IMR-90 (cell line): Measurements from ENCODE around the gene RAPGEF5. TPM values are rescaled to one million over a fixed set of nuclear protein-coding genes. Genes with fewer than 3 reads are reported as not detected.

ENCODE experiments used
- ATAC-seq: fragments of 200-7000 bp; cut with Tn5 transposase; 2 replicates; pipeline ENCODE4 v1.9.1; 2020; ENCODE audit warnings: low read depth, mild to moderate bottlenecking, moderate library complexity
- BruUV-seq: library from RNA; stranded (reverse); fragments of 400-500 nt; replicated peaks from 2 replicates; lab custom pipeline; 2021; lab: Mats Ljungman, UMichigan
- CTCF ChIA-PET: fragments of 300-600 bp; formaldehyde crosslinking; extraction: SDS; loops from one replicate; lab custom pipeline; 2021; ENCODE audit warnings: antibody characterized with exemption; lab: Yijun Ruan, JAX
- POLR2A ChIA-PET: fragments of 300-600 bp; sonication (Branson Sonifier 250); formaldehyde crosslinking; loops from one replicate; lab custom pipeline; 2022; ENCODE audit warnings: antibody characterized with exemption; ENCODE audit not compliant: unreplicated experiment; lab: Charles Lee
- DNase-seq: peaks from one replicate; pipeline ENCODE4 v3.0.0; 2013
- H2AFZ ChIP-seq: replicated peaks from 2 replicates; pipeline ENCODE3; 2013; ENCODE audit warnings: low read length, mild to moderate bottlenecking; ENCODE audit not compliant: poor library complexity
- H2AK5ac ChIP-seq: 2 replicates; pipeline ENCODE4 v1.6.1; 2013; ENCODE audit warnings: low read depth, low read length, inconsistent platforms
- H2AK9ac ChIP-seq: replicated peaks from 2 replicates; pipeline ENCODE3; 2013; ENCODE audit warnings: mild to moderate bottlenecking, low read depth, low read length, moderate library complexity; ENCODE audit not compliant: poor library complexity
- H2BK120ac ChIP-seq: 2 replicates; pipeline ENCODE4 v1.6.1; 2013; ENCODE audit warnings: low read depth, low read length, inconsistent platforms
- H2BK15ac ChIP-seq: 3 replicates; pipeline ENCODE4 v1.6.1; 2013; ENCODE audit warnings: low read depth, low read length, inconsistent platforms
- H2BK20ac ChIP-seq: 2 replicates; pipeline ENCODE4 v1.6.1; 2013; ENCODE audit warnings: low read depth, mild to moderate bottlenecking, inconsistent platforms, low read length, moderate library complexity
- H2BK5ac ChIP-seq: 2 replicates; pipeline ENCODE4 v1.6.1; 2013; ENCODE audit warnings: mild to moderate bottlenecking, low read depth, low read length, inconsistent platforms; ENCODE audit not compliant: poor library complexity, severe bottlenecking
- H3K14ac ChIP-seq: replicated peaks from 2 replicates; pipeline ENCODE4 v1.6.1; 2013; ENCODE audit warnings: low read depth, low read length, inconsistent platforms
- H3K18ac ChIP-seq: 2 replicates; pipeline ENCODE4 v1.6.1; 2013; ENCODE audit warnings: low read depth, low read length, control low read depth
- H3K23ac ChIP-seq: 2 replicates; pipeline ENCODE4 v1.6.1; 2013; ENCODE audit warnings: low read depth, low read length, inconsistent platforms
- H3K27ac ChIP-seq: 2 replicates; pipeline ENCODE4 v1.5.1; 2013; ENCODE audit warnings: mild to moderate bottlenecking, control low read depth, low read length; ENCODE audit not compliant: insufficient read depth
- H3K27me3 ChIP-seq: 2 replicates; pipeline ENCODE4 v1.6.1; 2013; ENCODE audit warnings: low read length; ENCODE audit not compliant: control insufficient read depth, insufficient read depth
- H3K36me3 ChIP-seq: 2 replicates; pipeline ENCODE4 v1.6.1; 2013; ENCODE audit warnings: low read length, mixed read lengths; ENCODE audit not compliant: control insufficient read depth, insufficient read depth
- H3K4ac ChIP-seq: 2 replicates; pipeline ENCODE4 v1.6.1; 2013; ENCODE audit warnings: low read depth, low read length, inconsistent platforms
- H3K4me1 ChIP-seq: 2 replicates; pipeline ENCODE4 v1.6.1; 2013; ENCODE audit warnings: low read length, mixed read lengths; ENCODE audit not compliant: control insufficient read depth, insufficient read depth
- H3K4me2 ChIP-seq: 2 replicates; pipeline ENCODE4 v1.6.1; 2013; ENCODE audit warnings: low read depth, mild to moderate bottlenecking, control low read depth, low read length, moderate library complexity
- H3K4me3 ChIP-seq: 2 replicates; pipeline ENCODE4 v1.5.1; 2013; ENCODE audit warnings: low read depth, mild to moderate bottlenecking, control low read depth, low read length, moderate library complexity; ENCODE audit not compliant: insufficient read depth
- H3K56ac ChIP-seq: 2 replicates; pipeline ENCODE4 v1.6.1; 2013; ENCODE audit warnings: low read length, inconsistent platforms; ENCODE audit not compliant: insufficient read depth; ENCODE audit errors: extremely low read depth
- H3K79me1 ChIP-seq, 2 experiments: 2 replicates each; pipeline ENCODE4 v1.6.1; 2013; ENCODE audit warnings: low read length in 2 of 2, inconsistent platforms in 1 of 2, low read depth in 1 of 2
- H3K9ac ChIP-seq: 2 replicates; pipeline ENCODE4 v1.6.1; 2013; ENCODE audit warnings: low read depth, low read length, control low read depth
- H3K9me1 ChIP-seq: 2 replicates; pipeline ENCODE4 v1.6.1; 2013; ENCODE audit warnings: low read length, inconsistent platforms; ENCODE audit not compliant: insufficient read depth
- H3K9me3 ChIP-seq: 2 replicates; pipeline ENCODE4 v1.6.1; 2013; ENCODE audit warnings: low read length; ENCODE audit not compliant: control insufficient read depth, insufficient read depth
- H4K20me1 ChIP-seq: 2 replicates; pipeline ENCODE4 v1.6.1; 2013; ENCODE audit warnings: low read length, inconsistent platforms; ENCODE audit not compliant: insufficient read depth
- H4K5ac ChIP-seq: 2 replicates; pipeline ENCODE4 v1.6.1; 2013; ENCODE audit warnings: mild to moderate bottlenecking, low read depth, low read length, control low read depth
- H4K8ac ChIP-seq, 2 experiments: 2 replicates each; pipeline ENCODE4 v1.6.1; 2013; ENCODE audit warnings: low read depth in 2 of 2, low read length in 2 of 2, control low read depth in 1 of 2, inconsistent platforms in 1 of 2
- H4K91ac ChIP-seq: 2 replicates; pipeline ENCODE4 v1.6.1; 2013; ENCODE audit warnings: low read depth, low read length, inconsistent platforms; ENCODE audit not compliant: insufficient read depth
- BHLHE40 ChIP-seq: fragments of 150-350 bp; IDR thresholded peaks from 2 replicates; pipeline ENCODE4 v1.6.1; 2016; ENCODE audit warnings: mild to moderate bottlenecking, low read depth, low read length
- CEBPB ChIP-seq: IDR thresholded peaks from 2 replicates; pipeline ENCODE4 v1.6.1; 2012; ENCODE audit warnings: low read depth, low read length, improper control_type of control experiment
- CHD1 ChIP-seq: IDR thresholded peaks from 2 replicates; pipeline ENCODE4 v1.6.1; 2012; ENCODE audit warnings: low read depth, low read length, improper control_type of control experiment
- CTCF ChIP-seq: conservative IDR thresholded peaks from 2 replicates; pipeline ENCODE4 v1.5.1; 2012; ENCODE audit warnings: mild to moderate bottlenecking, low read depth, low read length, improper control_type of control experiment
- FOS ChIP-seq: fragments of 150-350 bp; IDR thresholded peaks from 2 replicates; pipeline ENCODE4 v1.6.1; 2016; ENCODE audit warnings: low read depth, low read length
- MAFK ChIP-seq: IDR thresholded peaks from 2 replicates; pipeline ENCODE4 v1.6.1; 2012; ENCODE audit warnings: low read depth, low read length, improper control_type of control experiment
- MAZ ChIP-seq: IDR thresholded peaks from 2 replicates; pipeline ENCODE4 v1.6.1; 2012; ENCODE audit warnings: low read depth, mild to moderate bottlenecking, low read length, improper control_type of control experiment, moderate library complexity, borderline replicate concordance
- NFE2L2 ChIP-seq: fragments of 150-350 bp; IDR thresholded peaks from 2 replicates; pipeline ENCODE4 v1.6.1; 2016; ENCODE audit warnings: low read depth, mild to moderate bottlenecking, low read length
- POLR2A ChIP-seq: IDR thresholded peaks from 2 replicates; pipeline ENCODE4 v1.6.1; 2012; ENCODE audit warnings: mild to moderate bottlenecking, low read depth, low read length
- RAD21 ChIP-seq: IDR thresholded peaks from 2 replicates; pipeline ENCODE4 v1.6.1; 2012; ENCODE audit warnings: low read length, improper control_type of control experiment
- RCOR1 ChIP-seq: IDR thresholded peaks from 2 replicates; pipeline ENCODE4 v1.6.1; 2012; ENCODE audit warnings: mild to moderate bottlenecking, low read length, improper control_type of control experiment; ENCODE audit not compliant: insufficient replicate concordance
- RFX5 ChIP-seq: IDR thresholded peaks from 2 replicates; pipeline ENCODE4 v1.8.0; 2012; ENCODE audit warnings: low read depth, mild to moderate bottlenecking, low read length, moderate library complexity
- USF2 ChIP-seq: fragments of 150-350 bp; IDR thresholded peaks from 2 replicates; pipeline ENCODE4 v1.6.1; 2017; ENCODE audit warnings: mild to moderate bottlenecking, antibody characterized with exemption, low read length, low read depth
- WGBS, 2 experiments: methylation state at CpG; one replicate each; pipeline versions ENCODE4 v1.1.5 to v1.1.7; 2013; ENCODE audit warnings: missing lambda C conversion rate in 2 of 2; ENCODE audit not compliant: insufficient read length in 1 of 2; ENCODE audit errors: extremely low coverage in 2 of 2; 5-methylcytosine and 5-hydroxymethylcytosine counted together
- dilution Hi-C: fragments of 300-500 bp; cut with HindIII; formaldehyde crosslinking; loops from one replicate; pipeline ENCODE4 v1.14.3; 2018; ENCODE audit warnings: low sequenced_read_pairs; ENCODE audit not compliant: unreplicated experiment
- in situ Hi-C: fragments of 300-500 bp; cut with MboI; formaldehyde crosslinking; loops from 3 replicates; pipeline ENCODE4 v1.14.3; 2019; ENCODE audit warnings: low sequenced_read_pairs, inconsistent platforms, mixed read lengths
- intact Hi-C: fragments of 100-400 bp; cut with micrococcal nuclease; formaldehyde crosslinking; loops from 2 replicates; pipeline ENCODE4 v1.10.0; 2022
- polyA plus RNA-seq, 3 experiments: library from polyadenylated mRNA; depleted of rRNA; stranded (reverse); fragments of >200 nt; gene quantifications; 2 replicates each; pipeline ENCODE4 v1.2.3, GENCODE V29; 2012; ENCODE audit warnings: low replicate concordance in 1 of 3
- total RNA-seq: library from RNA; depleted of rRNA; stranded (reverse); fragments of >200 nt; gene quantifications from 2 replicates; pipeline ENCODE4 v1.2.3, GENCODE V29; 2012

The RAPGEF5 gene
- total and polyA plus RNA-seq, 2 of the 4 experiments (the other 2 are of a cell fraction): 0.05 to 0.18 TPM

DNA sequence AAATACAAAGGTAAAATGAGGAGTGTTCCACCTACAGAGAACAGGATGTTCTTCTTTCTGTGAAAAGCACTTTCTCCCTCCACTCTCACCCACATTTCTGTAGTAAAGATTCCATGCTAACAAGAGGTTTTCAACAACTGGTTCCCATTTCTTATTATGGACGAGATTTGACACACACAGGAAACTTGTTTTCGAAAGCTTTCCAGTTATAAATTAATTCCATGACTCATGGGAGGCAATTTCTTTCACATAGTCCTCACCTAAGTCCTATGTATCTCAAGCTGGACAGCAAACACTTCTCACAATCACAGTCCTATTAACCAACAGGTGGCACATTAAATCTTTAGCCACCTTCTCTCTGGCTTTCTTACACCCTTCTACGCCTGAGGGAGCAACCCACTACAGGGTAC is 24.5 kb downstream of the RAPGEF5 start:
- no peak overlapping the region for H2BK15ac ChIP-seq
- H2BK20ac ChIP-seq: no peak overlapping the region
- no peak overlapping the region for H3K23ac ChIP-seq
- no peak overlapping the region for H4K8ac ChIP-seq
- in situ Hi-C loops: no loop called here
- no peak overlapping the region for H2BK5ac ChIP-seq
- no peaks in the 10 kb centered on the region for H4K20me1 ChIP-seq
- H3K9me1 ChIP-seq: no peaks in the 10 kb centered on the region
- no peaks in the 10 kb centered on the region; the same call in 1 of the 2 replicates for H3K27me3 ChIP-seq
- CTCF ChIA-PET: no interaction called here
- H3K27ac ChIP-seq: no peak overlapping the region
- ATAC-seq (no peak), DNase-seq (no peak)
- TF ChIP-seq RAD21 (no peak), RFX5 (no peak), RCOR1 (no peak), CHD1 (no peak), MAFK (no peak), CEBPB (no peak), FOS (no peak), POLR2A (no peak), MAZ (no peak), USF2 (no peak), BHLHE40 (no peak), NFE2L2 (no peak), CTCF (no peak)
- no peaks in the 10 kb centered on the region for H3K79me1 ChIP-seq
- H3K4ac ChIP-seq: no peak overlapping the region
- no peaks in the 10 kb centered on the region for H3K36me3 ChIP-seq
- H2BK120ac ChIP-seq: no peak overlapping the region
- H4K91ac ChIP-seq: no peak overlapping the region
- H3K9me3 ChIP-seq: no peaks in the 10 kb centered on the region
- H3K14ac ChIP-seq: no peak overlapping the region
- intact Hi-C loops: no loop called here
- dilution Hi-C loops: no loop called here
- no peak overlapping the region for H4K5ac ChIP-seq
- 63% methylated on average over 1 of the region's 3 CpGs; no CpG with 5 or more reads in 1 of the 2 experiments for WGBS, 2 experiments
- H2AFZ ChIP-seq: no peak overlapping the region
- no TSS peak for BruUV-seq
- no peak overlapping the region for H3K4me3 ChIP-seq
- H2AK5ac ChIP-seq: no peak overlapping the region
- no peak overlapping the region for H3K9ac ChIP-seq
- H3K4me1 ChIP-seq: no peaks in the 10 kb centered on the region
- H3K4me2 ChIP-seq: no peak overlapping the region
- POLR2A ChIA-PET: interaction anchor here (0.7 kb wide), 1 partner anchor 55 kb away, joined by 3 read pairs; no protein-coding TSS in a partner anchor
- no peak overlapping the region for H2AK9ac ChIP-seq
- H3K18ac ChIP-seq: no peak overlapping the region
- no peak overlapping the region for H3K56ac ChIP-seq
